HG03108 (cell line): ENCODE data around the gene KCNC4.

Source experiments
- ATAC-seq: cut with Tn5 transposase; IDR thresholded peaks from one replicate; pipeline ENCODE4 v1.9.1; 2021; ENCODE audit warnings: moderate library complexity; ENCODE audit not compliant: unreplicated experiment

Gene KCNC4

DNA sequence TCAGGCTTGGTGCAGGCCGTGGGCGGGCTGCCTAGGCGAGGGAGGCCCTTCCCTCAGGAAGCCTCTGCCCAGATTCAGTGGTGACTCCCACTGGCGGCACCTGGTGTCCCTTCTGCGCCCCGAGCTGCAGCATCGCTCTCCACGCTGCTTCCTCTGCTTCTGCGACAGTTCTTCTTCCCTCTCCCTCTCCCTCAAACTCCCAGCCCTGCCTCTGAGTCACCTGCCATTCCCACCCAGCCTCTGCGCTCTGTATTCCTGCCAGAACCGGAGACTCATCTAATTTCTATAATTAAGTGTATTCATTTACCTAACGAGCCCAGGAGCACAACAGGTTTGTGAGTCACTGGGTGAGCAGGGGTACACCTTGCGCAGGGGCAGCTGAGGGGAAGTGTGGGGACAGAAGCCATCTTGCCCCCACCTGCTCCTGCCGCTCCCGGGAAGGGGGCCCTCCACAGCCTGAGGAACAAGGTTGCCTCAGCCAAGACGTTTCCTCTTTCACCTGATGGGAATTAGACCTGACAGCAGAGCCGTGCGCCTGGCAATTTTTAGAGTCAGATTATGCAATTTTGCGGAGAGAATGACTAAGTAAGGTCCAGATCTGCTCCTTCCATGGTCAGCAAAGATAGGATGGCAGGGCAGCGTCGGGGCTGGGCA is 19.4 kb downstream of the KCNC4 start:
- no peak for ATAC-seq

DNA sequence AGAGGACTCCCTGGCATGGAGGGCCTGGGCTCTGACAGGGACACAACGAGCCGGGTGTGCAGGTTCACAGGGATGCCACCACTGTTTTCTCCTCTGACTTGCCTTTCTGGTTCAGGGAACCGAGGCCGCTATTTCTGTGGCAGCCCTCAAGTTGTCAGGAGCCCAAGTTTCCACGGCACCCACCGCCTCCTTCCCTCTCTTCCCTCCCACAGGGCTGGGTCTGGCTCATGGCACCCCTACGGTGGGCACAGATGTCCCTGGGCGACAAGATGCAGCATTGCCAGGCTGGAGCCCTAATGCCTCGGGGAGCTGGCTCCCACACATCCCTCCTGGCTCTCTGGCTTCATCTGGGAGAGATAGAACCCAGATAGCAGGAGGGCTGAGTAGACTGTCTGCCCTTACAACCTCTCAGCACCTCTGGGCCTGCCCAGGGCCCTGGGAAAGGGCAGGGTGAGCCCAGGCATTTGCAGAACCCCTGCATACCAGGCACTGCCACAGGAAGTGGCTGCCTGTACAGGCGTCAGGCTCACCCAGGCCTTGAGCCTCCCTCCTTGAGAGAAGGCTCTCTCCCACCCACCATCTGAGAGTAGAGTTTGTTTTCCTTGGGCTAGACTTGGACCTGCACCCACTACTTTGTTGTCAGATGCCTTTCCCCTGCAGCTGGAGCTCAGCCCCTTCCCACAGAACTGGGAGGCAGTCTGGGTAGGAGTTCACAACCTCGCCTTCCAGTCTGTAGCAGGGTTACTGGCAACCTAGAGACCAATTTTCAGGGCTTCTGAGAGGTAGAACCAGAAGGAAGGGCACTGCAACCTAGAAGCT is 20.5 kb downstream of the KCNC4 start:
- ATAC-seq, result no peak

- no peak for ATAC-seq
Observed at GRCh38 chr1:110233861-110234260, 23.7 kb downstream of the KCNC4 start.

GRCh38 chr1:110234691-110235090 is 24.6 kb downstream of the KCNC4 start:
- no peak for ATAC-seq

DNA sequence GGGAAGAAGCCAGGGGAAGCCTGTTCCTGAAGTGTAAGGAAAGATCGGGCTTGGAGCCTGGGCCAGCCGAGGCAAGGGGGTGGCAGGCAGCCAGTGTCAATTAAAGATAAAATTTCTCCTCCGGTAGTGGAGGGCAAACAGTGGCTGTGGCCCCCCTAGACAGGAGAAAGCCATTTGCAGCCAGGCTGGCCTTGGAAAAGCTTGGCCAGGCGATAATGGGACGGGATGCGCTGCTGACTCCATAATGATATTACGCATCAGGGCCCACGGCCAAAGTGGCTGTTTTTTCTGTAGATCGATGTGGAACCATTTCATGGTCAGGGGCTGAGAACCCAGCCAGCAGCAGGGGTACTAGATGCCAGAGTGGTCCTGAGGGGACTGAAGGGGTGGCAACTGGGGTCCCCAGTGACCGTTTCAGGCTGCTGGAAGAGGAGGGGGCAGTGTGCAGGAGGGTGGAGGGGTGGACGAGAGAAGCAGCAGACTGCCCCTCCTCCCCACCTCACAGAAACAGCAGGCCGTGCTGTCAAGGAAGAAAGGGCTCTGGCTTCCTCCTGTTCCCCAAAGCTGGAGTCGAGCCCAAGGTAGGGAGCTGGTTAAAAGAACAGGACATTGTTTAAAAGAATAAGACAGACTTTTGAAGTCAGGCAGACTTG is 25.2 kb downstream of the KCNC4 start:
- ATAC-seq, result no peak

- ATAC-seq, result no peak
Observed at GRCh38 chr1:110235834-110236682, 25.9 kb downstream of the KCNC4 start.

- no peak for ATAC-seq
Observed at GRCh38 chr1:110237386-110238152, 27.5 kb downstream of the KCNC4 start.

DNA sequence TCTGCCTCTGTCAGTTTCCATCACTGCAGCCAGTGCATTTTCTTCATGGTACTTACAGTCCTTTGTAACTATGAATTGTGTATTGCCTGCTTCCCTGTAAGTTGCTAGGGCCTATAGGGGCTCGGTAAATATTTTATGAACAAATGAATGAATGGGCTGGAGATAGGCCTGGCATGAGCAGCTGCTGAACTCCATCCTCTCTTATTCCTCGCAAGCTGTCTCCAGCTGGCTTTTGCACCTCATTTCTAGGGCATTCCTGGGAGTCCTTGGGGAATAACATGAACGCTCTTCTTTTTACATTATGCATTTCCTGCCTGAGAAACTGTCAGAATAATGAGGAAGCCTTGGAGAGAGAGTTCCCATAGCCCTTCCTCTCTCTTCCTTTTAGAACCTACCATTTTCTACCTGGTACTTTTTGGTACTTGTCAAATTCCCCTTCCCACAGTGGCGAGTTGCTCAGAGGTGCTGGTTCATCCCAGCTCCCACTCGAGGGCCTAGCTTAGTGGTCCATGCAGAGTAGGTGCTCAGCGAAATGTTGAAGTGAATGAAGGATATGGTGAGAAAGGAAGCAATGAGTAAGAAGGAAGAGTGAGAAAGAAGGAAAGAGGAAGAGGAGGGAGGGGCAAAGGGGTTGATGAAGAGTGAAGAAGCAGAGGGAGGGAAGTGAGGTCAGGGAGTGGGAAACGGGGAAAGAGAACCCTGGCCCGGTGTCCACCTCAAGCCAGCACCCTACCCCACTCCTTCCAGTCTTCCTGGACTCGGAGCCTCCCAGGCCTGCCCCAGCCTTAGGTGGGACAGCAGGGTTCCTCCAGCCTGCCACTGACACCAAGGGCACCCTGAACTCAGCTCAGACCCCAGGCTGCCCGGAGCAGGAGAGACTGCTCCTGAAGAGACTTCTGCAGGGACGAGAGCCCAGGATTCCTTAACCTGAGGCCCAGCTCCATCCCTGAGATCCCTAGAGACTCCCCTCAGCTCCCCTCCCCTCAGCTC is 29.6 kb downstream of the KCNC4 start:
- no peak for ATAC-seq

DNA sequence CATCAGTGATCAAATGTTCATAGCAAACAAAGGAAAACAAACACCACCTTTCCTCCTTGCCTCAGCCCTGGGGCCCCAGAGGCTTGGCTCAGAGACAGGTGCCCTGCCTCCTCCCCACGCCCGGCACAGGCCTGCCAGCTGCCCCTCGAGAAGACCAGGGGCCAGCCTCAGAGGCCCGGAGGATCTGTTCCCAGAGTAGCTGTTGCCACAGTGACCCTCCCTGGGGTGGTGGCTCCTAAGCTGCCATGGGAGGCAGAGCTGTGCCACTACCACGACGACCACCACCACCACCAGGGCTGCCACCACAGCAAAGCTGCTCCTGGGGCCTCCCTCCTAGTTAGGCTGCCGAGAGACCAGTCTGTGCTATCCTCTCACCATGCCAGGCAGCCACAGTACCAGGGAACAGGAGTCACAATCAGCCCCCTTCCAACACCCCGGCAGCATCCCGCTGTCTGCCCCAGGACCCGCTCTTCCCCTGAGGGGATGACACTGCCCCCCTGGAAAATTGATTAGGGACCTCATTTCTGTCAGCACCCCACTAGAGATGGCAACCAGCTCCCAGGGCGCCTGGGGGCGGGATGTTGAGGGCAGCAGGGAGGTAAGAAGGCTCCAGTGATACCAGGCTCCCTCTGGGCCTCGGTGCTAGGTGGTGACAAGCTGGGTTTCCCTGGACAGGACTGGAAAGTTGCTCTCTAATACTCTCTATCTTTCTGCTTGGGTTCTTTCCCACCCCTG is 30.5 kb downstream of the KCNC4 start:
- ATAC-seq, result no peak

DNA sequence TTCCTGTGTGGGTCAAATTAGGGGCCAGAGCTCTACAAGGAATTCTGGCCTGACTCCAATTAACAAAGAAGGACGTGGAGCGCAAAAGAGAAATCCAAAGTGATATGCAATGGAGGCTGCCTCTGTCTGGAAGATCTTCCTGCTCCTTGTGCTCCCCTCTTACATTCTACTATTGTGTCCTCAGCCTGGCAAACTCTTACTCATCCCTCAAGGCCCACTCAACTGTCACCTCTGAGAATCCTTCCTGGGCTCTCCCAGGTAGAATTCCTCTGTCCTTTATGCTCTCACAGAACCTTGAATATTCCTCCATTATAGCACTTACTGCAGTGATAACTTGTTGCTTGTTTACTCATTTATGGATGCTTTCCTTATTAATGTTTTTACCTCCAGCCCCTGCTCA is 31.4 kb downstream of the KCNC4 start:
- ATAC-seq, result no peak

GRCh38 chr1:110242062-110242461 is 31.9 kb downstream of the KCNC4 start:
- ATAC-seq, result no peak

DNA sequence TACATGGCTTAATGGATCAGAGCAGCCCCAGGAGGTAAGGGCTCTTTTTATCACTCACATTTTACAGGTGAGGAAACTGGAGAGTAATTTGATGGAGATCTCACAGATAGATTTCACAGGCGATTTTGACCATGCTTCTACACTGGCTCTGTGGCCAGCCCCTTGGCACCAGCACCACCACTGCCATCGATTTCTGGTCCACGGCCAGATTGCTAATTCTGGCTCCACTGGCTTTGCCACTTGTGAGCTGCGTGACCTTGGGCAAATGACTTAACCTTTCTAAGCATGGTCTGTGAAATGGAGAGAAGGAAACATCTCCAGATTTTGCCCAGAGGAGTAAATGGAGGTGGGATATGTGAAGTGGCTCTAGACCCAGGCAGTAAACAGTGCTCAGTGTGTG is 32.6 kb downstream of the KCNC4 start:
- ATAC-seq, result no peak

GRCh38 chr1:110243146-110243545 is 33.0 kb downstream of the KCNC4 start:
- peak; percentile 27 for ATAC-seq

DNA sequence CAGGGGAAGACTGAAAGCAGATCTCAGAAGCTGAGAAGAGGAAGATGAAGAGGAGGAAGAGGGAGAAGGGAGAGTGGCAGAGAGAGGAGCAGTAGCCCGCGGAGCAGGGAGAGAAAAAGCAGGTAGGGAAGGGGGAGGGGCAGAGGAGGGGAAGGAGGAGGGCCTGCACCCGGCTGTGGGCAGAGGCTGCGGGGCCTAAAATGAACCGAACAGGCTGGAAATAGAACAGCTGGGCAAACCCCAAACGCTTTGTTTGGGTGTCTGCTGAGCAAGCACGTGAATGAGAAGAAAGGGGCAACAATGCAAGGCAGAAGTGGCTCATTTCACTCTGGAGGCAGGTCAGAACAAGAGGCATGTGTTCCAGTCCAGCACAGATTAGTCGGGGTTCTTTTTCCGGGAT is 33.5 kb downstream of the KCNC4 start:
- peak; percentile 75 for ATAC-seq

- ATAC-seq, result no peak
Observed at GRCh38 chr1:110245876-110246620, 35.9 kb downstream of the KCNC4 start.

DNA sequence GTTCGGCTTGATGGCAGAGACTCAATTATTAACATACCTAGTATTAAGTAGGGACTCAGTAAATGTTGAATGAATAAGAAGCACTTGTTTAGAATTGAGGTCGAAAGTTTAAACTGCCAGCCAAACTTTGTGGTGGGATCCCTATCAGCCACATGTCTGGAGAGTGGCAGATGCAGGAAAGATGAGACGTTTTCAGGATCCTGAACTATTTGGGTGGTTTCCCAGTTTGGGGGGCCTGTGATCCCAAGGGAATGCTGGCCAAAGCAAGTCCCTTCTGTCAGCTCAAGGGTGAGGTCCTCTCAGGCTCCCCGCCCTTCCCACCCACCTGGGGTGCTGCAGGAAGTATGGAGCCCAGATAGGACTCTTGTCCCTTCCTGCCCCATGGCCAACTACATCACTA is 38.6 kb downstream of the KCNC4 start:
- ATAC-seq, result no peak

DNA sequence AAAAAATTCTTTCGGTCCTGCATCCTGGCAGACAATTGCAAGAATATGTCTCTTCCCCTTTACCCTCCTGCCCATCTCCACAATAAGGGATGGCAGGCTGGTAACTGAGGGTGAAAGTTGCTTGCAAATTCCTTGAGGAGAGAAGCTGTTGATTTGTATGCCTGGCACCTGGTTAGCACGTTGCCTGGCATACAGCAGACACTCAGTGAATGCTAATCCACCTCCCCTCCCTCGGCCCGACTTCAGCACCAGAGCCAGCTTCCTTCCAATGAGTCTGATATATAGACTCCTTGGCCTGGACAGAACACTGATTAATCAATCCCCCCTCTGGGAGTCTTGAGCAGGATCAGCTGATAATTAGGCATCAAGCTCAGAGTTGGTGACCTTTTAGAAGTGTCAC is 39.1 kb downstream of the KCNC4 start:
- no peak for ATAC-seq

DNA sequence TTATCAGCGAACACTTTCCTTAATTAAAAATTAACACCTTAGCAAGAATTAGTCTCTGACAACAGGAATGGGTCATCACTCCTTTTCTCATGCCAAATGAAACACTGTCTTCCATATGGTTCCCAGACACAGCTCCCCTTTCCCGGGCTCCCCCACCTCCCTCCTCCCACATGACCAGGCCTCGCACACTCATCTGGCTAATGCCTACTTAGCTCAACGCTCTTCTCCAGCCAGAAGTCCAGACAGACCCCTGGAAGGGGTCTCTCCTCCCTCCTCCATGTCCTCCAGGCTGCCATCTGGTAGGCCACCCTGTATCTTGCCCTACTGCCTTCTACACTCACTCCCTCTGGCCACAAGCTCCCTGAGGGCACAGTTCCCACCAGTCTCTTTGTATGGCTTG is 39.9 kb downstream of the KCNC4 start:
- ATAC-seq, result no peak
